HCT116 (cell line): ENCODE results near the gene ASAH2B. TPM values are rescaled to one million over a fixed set of nuclear protein-coding genes. Genes with fewer than 3 reads are reported as not detected.
A peak's percentile ranks its signal among the peaks of the same experiment; 100 is the strongest.
"Not testable (repeated sequence)": the region's sequence is repeated elsewhere in the genome, so short reads cannot be mapped to it uniquely, and the experiment has no call there.

Experiments used
- ATAC-seq: fragments of 200-7000 bp; cut with Tn5 transposase; 2 replicates; pipeline ENCODE4 v1.9.1; 2020; ENCODE audit warnings: mild to moderate bottlenecking, moderate library complexity
- BruUV-seq: library from RNA; stranded (reverse); fragments of 400-500 nt; replicated peaks from 2 replicates; lab custom pipeline; 2021; lab: Mats Ljungman, UMichigan
- CTCF ChIA-PET: fragments of 300-600 bp; sonication (Branson Sonifier 250); formaldehyde crosslinking; loops from one replicate; lab custom pipeline; 2021; ENCODE audit warnings: antibody characterized with exemption; lab: Charles Lee
- POLR2A ChIA-PET: fragments of 300-600, 350-600 bp; sonication (Branson Sonifier 250); formaldehyde crosslinking; loops from one replicate; lab custom pipeline; 2021; ENCODE audit warnings: antibody characterized with exemption; lab: Charles Lee
- RAD21 ChIA-PET, 2 experiments: fragments of 300-600 bp; sonication (Branson Sonifier 250); formaldehyde crosslinking; loops; one replicate each; lab custom pipeline; 2023; ENCODE audit warnings: low total read pairs in 2 of 2; ENCODE audit not compliant: uncharacterized antibody in 2 of 2, unreplicated experiment in 2 of 2, low non-redundant PET in 1 of 2; lab: Charles Lee
- DNase-seq: peaks from one replicate; pipeline ENCODE4 v3.0.0-alpha.2; 2010; ENCODE audit warnings: low read depth, low spot score
- H2AFZ ChIP-seq: fragments of 200-600 bp; shearing (Covaris generic), sonication (generic); 2 replicates; pipeline ENCODE4 v1.6.1; 2017; ENCODE audit warnings: low read depth, mixed run types, mixed read lengths, antibody characterized with exemption, low read length; ENCODE audit not compliant: poor library complexity, severe bottlenecking
- H3K27ac ChIP-seq: 2 replicates; pipeline ENCODE4 v1.5.1; 2012; ENCODE audit warnings: low read depth, low read length
- H3K27me3 ChIP-seq: fragments of 200-600 bp; sonication (generic); 2 replicates; pipeline ENCODE4 v1.6.1; 2016; ENCODE audit warnings: mixed run types, low read length, mixed read lengths; ENCODE audit not compliant: insufficient read depth
- H3K36me3 ChIP-seq, 2 experiments: fragments of 200-500 bp in 1 of 2; fragments of 200-600 bp in 1 of 2; sonication (Bioruptor generic) in 1 of 2; sonication (generic) in 1 of 2; 2 replicates each; pipeline versions ENCODE4 v1.5.1 to v1.6.1; 2014 to 2016; ENCODE audit warnings: low read length in 2 of 2, inconsistent platforms in 1 of 2, mixed read lengths in 1 of 2, mixed run types in 1 of 2; ENCODE audit not compliant: insufficient read depth in 2 of 2, control insufficient read depth in 1 of 2
- H3K4me1 ChIP-seq, 2 experiments: fragments of 200-600 bp in 1 of 2; sonication (generic) in 1 of 2; 2 replicates each; pipeline versions ENCODE4 v1.5.1 to v1.6.1; 2012 to 2017; ENCODE audit warnings: low read length in 2 of 2, inconsistent platforms in 1 of 2, mild to moderate bottlenecking in 1 of 2, mixed read lengths in 1 of 2, mixed run types in 1 of 2, moderate library complexity in 1 of 2; ENCODE audit not compliant: insufficient read depth in 2 of 2, control insufficient read depth in 1 of 2
- H3K4me2 ChIP-seq: fragments of 200-600 bp; sonication (generic); 2 replicates; pipeline ENCODE4 v1.6.1; 2017; ENCODE audit warnings: mixed run types, low read length, mixed read lengths
- H3K4me3 ChIP-seq, 2 experiments: fragments of 200-600 bp in 1 of 2; sonication (generic) in 1 of 2; replicated peaks in 1 of 2; 2 replicates each; pipeline ENCODE4 v1.5.1; 2011 to 2016; ENCODE audit warnings: low read length in 2 of 2, control low read depth in 1 of 2, low read depth in 1 of 2, mild to moderate bottlenecking in 1 of 2, mixed read lengths in 1 of 2, mixed run types in 1 of 2
- H3K79me2 ChIP-seq: fragments of 200-600 bp; sonication (generic); 2 replicates; pipeline ENCODE4 v1.6.1; 2017; ENCODE audit warnings: mild to moderate bottlenecking, mixed run types, low read length, moderate library complexity, mixed read lengths; ENCODE audit not compliant: insufficient read depth
- H3K9ac ChIP-seq: fragments of 200-600 bp; sonication (generic); 2 replicates; pipeline ENCODE4 v1.6.1; 2016; ENCODE audit warnings: low read length, mixed read lengths
- H3K9me2 ChIP-seq: fragments of 200-600 bp; sonication (generic), shearing (Covaris generic); 2 replicates; pipeline ENCODE4 v1.6.1; 2017; ENCODE audit warnings: mixed run types, mild to moderate bottlenecking, moderate library complexity; ENCODE audit not compliant: insufficient read depth
- H3K9me3 ChIP-seq, 2 experiments: fragments of 200-500 bp in 1 of 2; fragments of 200-600 bp in 1 of 2; sonication (Bioruptor generic) in 1 of 2; sonication (generic) in 1 of 2; 2 replicates each; pipeline ENCODE4 v1.6.1; 2014 to 2017; ENCODE audit warnings: low read length in 2 of 2, mixed read lengths in 2 of 2, inconsistent platforms in 1 of 2, low read depth in 1 of 2, mild to moderate bottlenecking in 1 of 2, mixed run types in 1 of 2, moderate library complexity in 1 of 2; ENCODE audit not compliant: control insufficient read depth in 1 of 2, insufficient read depth in 1 of 2
- H4K20me1 ChIP-seq: fragments of 200-600 bp; sonication (generic), shearing (Covaris generic); 2 replicates; pipeline ENCODE4 v1.6.1; 2017; ENCODE audit warnings: mixed run types, mild to moderate bottlenecking, moderate library complexity; ENCODE audit not compliant: insufficient read depth
- CBX3 ChIP-seq: IDR thresholded peaks from 2 replicates; pipeline ENCODE4 v1.6.1; 2012; ENCODE audit warnings: low read depth
- RAD21 ChIP-seq: IDR thresholded peaks from 2 replicates; pipeline ENCODE4 v1.6.1; 2012; ENCODE audit warnings: low read depth, mild to moderate bottlenecking
- ZFX ChIP-seq: fragments of 450-650 bp; IDR thresholded peaks from 2 replicates; pipeline ENCODE4 v1.6.1; 2017
- ZNF274 ChIP-seq: fragments of 200-500 bp; sonication (Bioruptor generic); IDR thresholded peaks from 2 replicates; pipeline ENCODE4 v1.6.1; 2014; ENCODE audit warnings: mild to moderate bottlenecking, low read depth, low read length, inconsistent platforms
- intact Hi-C: fragments of 100-400 bp; cut with micrococcal nuclease; formaldehyde crosslinking; loops from 2 replicates; pipeline ENCODE4 v1.10.0; 2022
- total RNA-seq: library from RNA; stranded (reverse); gene quantifications from one replicate; pipeline ENCODE4 v1.2.1, GENCODE V29; 2021; ENCODE audit not compliant: unreplicated experiment
- TF ChIP-seq, protein P1 (sequence below): IDR thresholded peaks from 2 replicates; pipeline ENCODE4 v1.6.1; 2011; ENCODE audit warnings: mild to moderate bottlenecking, low read length, moderate library complexity; ENCODE audit not compliant: insufficient replicate concordance; ENCODE audit errors: extremely low read depth
- TF ChIP-seq, protein P2 (sequence below): IDR thresholded peaks from 2 replicates; pipeline ENCODE4 v1.6.1; 2012
- TF ChIP-seq, protein P3 (sequence below), 3 experiments: fragments of 200-600 bp in 1 of 3; sonication (generic) in 1 of 3; IDR thresholded peaks in 2 of 3; conservative IDR thresholded peaks in 1 of 3; 2 replicates each; pipeline ENCODE4 v1.5.1; 2012 to 2017; ENCODE audit warnings: low read depth in 2 of 3, low read length in 2 of 3, antibody characterized with exemption in 1 of 3, borderline replicate concordance in 1 of 3, control low read depth in 1 of 3, mild to moderate bottlenecking in 1 of 3, mixed read lengths in 1 of 3, mixed run types in 1 of 3, moderate library complexity in 1 of 3; ENCODE audit not compliant: insufficient read depth in 1 of 3

ASAH2B gene
- total RNA-seq, 1 experiment from 2014 or later = 10.8 TPM

DNA sequence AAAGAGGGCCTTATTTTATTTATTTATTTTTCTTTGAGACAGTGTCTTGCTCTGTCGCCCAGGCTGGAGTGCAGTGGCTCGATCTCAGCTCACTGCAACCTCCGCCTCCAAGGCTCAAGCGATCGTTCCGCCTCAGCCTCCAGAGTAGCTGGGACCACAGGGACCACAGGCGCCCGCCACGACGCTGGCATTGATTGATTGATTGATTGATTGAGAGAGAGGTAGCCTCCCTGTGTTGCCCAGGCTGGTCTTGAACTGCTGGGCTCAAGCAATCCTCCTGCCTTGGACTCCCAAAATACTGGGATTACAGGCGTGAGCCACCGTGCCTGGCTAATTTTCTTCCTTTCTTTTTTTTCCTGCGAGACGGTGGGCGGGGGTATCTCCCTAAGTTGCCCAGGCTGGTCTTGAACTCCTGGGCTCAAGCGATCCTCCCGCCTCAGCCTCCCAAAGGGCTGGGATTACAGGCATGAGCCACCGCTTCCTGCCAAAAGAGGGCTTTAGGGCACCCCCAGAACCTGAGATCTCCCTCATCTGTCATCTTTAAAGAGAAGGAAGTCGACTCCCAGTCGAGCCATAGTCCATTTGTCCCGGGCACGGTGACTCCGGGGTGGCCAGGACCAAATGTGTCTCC is 634 bp upstream of the ASAH2B start:
- H2AFZ ChIP-seq = peak overlapping the region; percentile 56
- TSS peak; percentile 91 for BruUV-seq
- peak; percentile 39 for ATAC-seq
- H3K9me2 ChIP-seq, H3K27me3 ChIP-seq, H3K4me1 ChIP-seq, DNase-seq, RAD21 ChIA-PET, CTCF ChIA-PET, POLR2A ChIA-PET, H4K20me1 ChIP-seq, intact Hi-C loops, H3K9me3 ChIP-seq, H3K36me3 ChIP-seq: not testable (repeated sequence)
- peak overlapping the region; percentile 89 for H3K4me2 ChIP-seq
- H3K4me3 ChIP-seq = peak overlapping the region; percentile 69 to 87
- peaks cover 10% of the 10 kb centered on the region for H3K79me2 ChIP-seq
- peak overlapping the region; percentile 71 for H3K9ac ChIP-seq
- H3K27ac ChIP-seq = peak overlapping the region; percentile 75

DNA sequence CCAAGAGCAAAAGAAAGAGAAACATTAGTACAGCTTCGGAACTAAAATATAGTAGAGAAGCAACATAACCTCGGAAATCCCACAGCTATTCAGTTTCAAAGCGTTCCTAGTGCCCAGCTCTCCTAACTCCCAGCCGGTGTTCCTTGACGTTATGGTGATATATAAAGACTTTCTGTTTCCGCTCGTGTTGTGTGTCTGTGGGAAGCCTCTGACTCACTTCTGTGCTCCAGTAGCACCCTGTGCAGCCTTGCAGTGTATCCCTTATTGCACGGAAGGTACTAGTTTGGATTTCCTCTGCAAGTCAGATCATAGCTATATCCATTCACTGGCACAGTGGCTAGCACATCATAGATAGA is 535 bp downstream of the ASAH2B start:
- TSS peak; percentile 74 for BruUV-seq
- RAD21 ChIA-PET = no interaction called here
- peaks cover 10% of the 10 kb centered on the region for H3K79me2 ChIP-seq

DNA sequence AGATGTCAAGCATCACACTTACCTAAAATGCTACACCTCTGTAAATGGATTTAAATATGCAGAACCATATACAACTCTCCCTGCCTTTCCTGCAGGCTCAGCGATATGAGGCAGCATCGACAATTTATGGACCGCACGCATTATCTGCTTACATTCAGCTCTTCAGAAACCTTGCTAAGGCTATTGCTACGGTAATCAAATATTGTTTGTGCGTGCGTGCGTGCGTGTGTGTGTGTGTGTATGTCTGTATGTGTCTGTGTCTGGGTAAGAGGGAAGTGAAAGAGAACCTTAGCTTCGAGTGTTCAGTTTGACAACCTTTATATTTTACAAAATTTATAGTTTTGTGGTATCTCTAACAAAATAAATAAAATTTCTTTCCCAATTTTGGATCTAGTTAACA is 3.1 kb downstream of the ASAH2B start:
- ATAC-seq, H3K27me3 ChIP-seq, H2AFZ ChIP-seq, H3K4me1 ChIP-seq, BruUV-seq, POLR2A ChIA-PET, H3K9me3 ChIP-seq, RAD21 ChIA-PET, H3K4me3 ChIP-seq, H3K27ac ChIP-seq, H4K20me1 ChIP-seq, CTCF ChIA-PET, DNase-seq, H3K9me2 ChIP-seq, H3K36me3 ChIP-seq, H3K9ac ChIP-seq, H3K4me2 ChIP-seq, intact Hi-C loops: not testable (repeated sequence)
- H3K79me2 ChIP-seq = peaks cover 10% of the 10 kb centered on the region

More for the DNA sequence above, 535 bp downstream of the ASAH2B start:
- Histone ChIP-seq H3K9me3 (no peaks in the 10 kb centered on the region), H3K36me3 (no peaks in the 10 kb centered on the region), H3K4me1 (peaks cover 0 to 6% of the 10 kb centered on the region in 2 experiments; a peak in 1 of 4 replicates), H3K27me3 (no peaks in the 10 kb centered on the region), H3K9ac (peak overlapping the region; percentile 71), H4K20me1 (no peaks in the 10 kb centered on the region), H2AFZ (peak overlapping the region; percentile 56), H3K9me2 (no peaks in the 10 kb centered on the region), H3K4me2 (peak overlapping the region; percentile 89), H3K27ac (peak overlapping the region; percentile 75), H3K4me3 (peak overlapping the region; percentile 69 to 87)
- ChIA-PET POLR2A (no interaction called here), CTCF (no interaction called here)
- peak; percentile 39 for ATAC-seq
- TF ChIP-seq, protein P1, sequence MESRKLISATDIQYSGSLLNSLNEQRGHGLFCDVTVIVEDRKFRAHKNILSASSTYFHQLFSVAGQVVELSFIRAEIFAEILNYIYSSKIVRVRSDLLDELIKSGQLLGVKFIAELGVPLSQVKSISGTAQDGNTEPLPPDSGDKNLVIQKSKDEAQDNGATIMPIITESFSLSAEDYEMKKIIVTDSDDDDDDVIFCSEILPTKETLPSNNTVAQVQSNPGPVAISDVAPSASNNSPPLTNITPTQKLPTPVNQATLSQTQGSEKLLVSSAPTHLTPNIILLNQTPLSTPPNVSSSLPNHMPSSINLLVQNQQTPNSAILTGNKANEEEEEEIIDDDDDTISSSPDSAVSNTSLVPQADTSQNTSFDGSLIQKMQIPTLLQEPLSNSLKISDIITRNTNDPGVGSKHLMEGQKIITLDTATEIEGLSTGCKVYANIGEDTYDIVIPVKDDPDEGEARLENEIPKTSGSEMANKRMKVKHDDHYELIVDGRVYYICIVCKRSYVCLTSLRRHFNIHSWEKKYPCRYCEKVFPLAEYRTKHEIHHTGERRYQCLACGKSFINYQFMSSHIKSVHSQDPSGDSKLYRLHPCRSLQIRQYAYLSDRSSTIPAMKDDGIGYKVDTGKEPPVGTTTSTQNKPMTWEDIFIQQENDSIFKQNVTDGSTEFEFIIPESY = no peak
- TF ChIP-seq, protein P2, sequence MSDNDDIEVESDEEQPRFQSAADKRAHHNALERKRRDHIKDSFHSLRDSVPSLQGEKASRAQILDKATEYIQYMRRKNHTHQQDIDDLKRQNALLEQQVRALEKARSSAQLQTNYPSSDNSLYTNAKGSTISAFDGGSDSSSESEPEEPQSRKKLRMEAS = no peak
- TF ChIP-seq, protein P3, sequence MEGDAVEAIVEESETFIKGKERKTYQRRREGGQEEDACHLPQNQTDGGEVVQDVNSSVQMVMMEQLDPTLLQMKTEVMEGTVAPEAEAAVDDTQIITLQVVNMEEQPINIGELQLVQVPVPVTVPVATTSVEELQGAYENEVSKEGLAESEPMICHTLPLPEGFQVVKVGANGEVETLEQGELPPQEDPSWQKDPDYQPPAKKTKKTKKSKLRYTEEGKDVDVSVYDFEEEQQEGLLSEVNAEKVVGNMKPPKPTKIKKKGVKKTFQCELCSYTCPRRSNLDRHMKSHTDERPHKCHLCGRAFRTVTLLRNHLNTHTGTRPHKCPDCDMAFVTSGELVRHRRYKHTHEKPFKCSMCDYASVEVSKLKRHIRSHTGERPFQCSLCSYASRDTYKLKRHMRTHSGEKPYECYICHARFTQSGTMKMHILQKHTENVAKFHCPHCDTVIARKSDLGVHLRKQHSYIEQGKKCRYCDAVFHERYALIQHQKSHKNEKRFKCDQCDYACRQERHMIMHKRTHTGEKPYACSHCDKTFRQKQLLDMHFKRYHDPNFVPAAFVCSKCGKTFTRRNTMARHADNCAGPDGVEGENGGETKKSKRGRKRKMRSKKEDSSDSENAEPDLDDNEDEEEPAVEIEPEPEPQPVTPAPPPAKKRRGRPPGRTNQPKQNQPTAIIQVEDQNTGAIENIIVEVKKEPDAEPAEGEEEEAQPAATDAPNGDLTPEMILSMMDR (IDR thresholded peaks at IDR 0.05 in 2 of 3, conservative IDR thresholded peaks at IDR 0.05 in 1 of 3; ENCODE audit: borderline replicate concordance in 1 of 3, insufficient read depth in 1 of 3, low read depth in 2 of 3, low read length in 2 of 3) = no peak
- TF ChIP-seq RAD21 (no peak), CBX3 (no peak), ZNF274 (no peak), ZFX (no peak)
- no peak for DNase-seq
- intact Hi-C loops = no loop called here
